WTC11 (cell line): ENCODE results near the gene FAM200B.

Experiments used
- ETV6 ChIP-seq: sonication (generic); formaldehyde crosslinking; IDR thresholded peaks from 2 replicates; pipeline ENCODE4 v1.8.1; 2022; ENCODE audit warnings: mild to moderate bottlenecking, missing genetic modification reagents
- IRF2 ChIP-seq: sonication (generic); formaldehyde crosslinking; IDR thresholded peaks from 2 replicates; pipeline ENCODE4 v1.8.0; 2022; ENCODE audit warnings: low read depth, missing genetic modification reagents, borderline replicate concordance
- TEAD1 ChIP-seq: sonication (generic); formaldehyde crosslinking; IDR thresholded peaks from 2 replicates; pipeline ENCODE4 v1.8.0; 2022; ENCODE audit warnings: mild to moderate bottlenecking, missing genetic modification reagents
- TF ChIP-seq, protein P1 (sequence below): fragments of 250-450 bp; sonication (Bioruptor Pico); IDR thresholded peaks from 2 replicates; pipeline ENCODE4 v1.9.0; 2021; ENCODE audit warnings: mild to moderate bottlenecking
- TF ChIP-seq, protein P2 (sequence below): fragments of 200-600 bp; IDR thresholded peaks from 2 replicates; pipeline ENCODE4 v1.8.0; 2022; ENCODE audit warnings: antibody characterized with exemption
- TF ChIP-seq, protein P3 (sequence below): sonication (generic); formaldehyde crosslinking; IDR thresholded peaks from 2 replicates; pipeline ENCODE4 v1.8.1; 2023; ENCODE audit warnings: mild to moderate bottlenecking, moderate library complexity, missing genetic modification reagents

DNA sequence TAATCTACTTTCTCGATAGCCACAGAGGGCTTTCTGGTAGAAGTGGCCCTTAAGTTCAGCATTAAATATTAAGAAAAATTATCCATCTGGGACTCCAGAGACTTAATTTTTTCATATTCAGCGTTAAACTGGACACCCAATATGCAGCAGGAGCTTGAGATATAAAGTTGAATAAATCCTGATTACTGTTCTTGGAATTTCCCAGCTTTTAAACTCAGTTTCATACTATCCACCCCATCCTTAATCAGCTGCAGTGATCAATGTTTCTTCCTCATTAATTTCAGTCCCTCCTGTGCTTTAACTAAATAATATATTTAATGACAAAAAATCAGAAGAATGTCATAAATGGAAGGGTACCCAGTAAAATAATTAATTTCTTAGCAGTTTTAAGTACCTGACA lies 22.8 kb upstream of the FAM200B start:
- TF ChIP-seq, protein P1, sequence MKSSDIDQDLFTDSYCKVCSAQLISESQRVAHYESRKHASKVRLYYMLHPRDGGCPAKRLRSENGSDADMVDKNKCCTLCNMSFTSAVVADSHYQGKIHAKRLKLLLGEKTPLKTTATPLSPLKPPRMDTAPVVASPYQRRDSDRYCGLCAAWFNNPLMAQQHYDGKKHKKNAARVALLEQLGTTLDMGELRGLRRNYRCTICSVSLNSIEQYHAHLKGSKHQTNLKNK (CRISPR knock-in tag), result no peak
- TF ChIP-seq ETV6 (CRISPR knock-in tag), result no peak
- no peak for TF ChIP-seq IRF2 (CRISPR knock-in tag)
- TF ChIP-seq, protein P2, sequence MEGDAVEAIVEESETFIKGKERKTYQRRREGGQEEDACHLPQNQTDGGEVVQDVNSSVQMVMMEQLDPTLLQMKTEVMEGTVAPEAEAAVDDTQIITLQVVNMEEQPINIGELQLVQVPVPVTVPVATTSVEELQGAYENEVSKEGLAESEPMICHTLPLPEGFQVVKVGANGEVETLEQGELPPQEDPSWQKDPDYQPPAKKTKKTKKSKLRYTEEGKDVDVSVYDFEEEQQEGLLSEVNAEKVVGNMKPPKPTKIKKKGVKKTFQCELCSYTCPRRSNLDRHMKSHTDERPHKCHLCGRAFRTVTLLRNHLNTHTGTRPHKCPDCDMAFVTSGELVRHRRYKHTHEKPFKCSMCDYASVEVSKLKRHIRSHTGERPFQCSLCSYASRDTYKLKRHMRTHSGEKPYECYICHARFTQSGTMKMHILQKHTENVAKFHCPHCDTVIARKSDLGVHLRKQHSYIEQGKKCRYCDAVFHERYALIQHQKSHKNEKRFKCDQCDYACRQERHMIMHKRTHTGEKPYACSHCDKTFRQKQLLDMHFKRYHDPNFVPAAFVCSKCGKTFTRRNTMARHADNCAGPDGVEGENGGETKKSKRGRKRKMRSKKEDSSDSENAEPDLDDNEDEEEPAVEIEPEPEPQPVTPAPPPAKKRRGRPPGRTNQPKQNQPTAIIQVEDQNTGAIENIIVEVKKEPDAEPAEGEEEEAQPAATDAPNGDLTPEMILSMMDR, result no peak
- TF ChIP-seq, protein P3, sequence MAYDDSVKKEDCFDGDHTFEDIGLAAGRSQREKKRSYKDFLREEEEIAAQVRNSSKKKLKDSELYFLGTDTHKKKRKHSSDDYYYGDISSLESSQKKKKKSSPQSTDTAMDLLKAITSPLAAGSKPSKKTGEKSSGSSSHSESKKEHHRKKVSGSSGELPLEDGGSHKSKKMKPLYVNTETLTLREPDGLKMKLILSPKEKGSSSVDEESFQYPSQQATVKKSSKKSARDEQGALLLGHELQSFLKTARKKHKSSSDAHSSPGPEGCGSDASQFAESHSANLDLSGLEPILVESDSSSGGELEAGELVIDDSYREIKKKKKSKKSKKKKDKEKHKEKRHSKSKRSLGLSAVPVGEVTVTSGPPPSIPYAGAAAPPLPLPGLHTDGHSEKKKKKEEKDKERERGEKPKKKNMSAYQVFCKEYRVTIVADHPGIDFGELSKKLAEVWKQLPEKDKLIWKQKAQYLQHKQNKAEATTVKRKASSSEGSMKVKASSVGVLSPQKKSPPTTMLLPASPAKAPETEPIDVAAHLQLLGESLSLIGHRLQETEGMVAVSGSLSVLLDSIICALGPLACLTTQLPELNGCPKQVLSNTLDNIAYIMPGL (CRISPR knock-in tag), result no peak
- no peak for TF ChIP-seq TEAD1
